PC-9 (cell line): Measurements from ENCODE around the gene TNP1. TPM values are rescaled to one million over a fixed set of nuclear protein-coding genes. Genes with fewer than 3 reads are reported as not detected.

ENCODE experiments used
- BruUV-seq: library from RNA; stranded (reverse); fragments of 400-500 nt; replicated peaks from 2 replicates; lab custom pipeline; 2021; lab: Mats Ljungman, UMichigan
- CTCF ChIA-PET: fragments of 300-600 bp; sonication (Branson Sonifier 250); formaldehyde crosslinking; loops from one replicate; lab custom pipeline; 2022; ENCODE audit warnings: antibody characterized with exemption; lab: Charles Lee
- POLR2A ChIA-PET: fragments of 300-600 bp; sonication (Branson Sonifier 250); formaldehyde crosslinking; loops from one replicate; lab custom pipeline; 2022; ENCODE audit warnings: antibody characterized with exemption; ENCODE audit not compliant: unreplicated experiment; lab: Charles Lee
- DNase-seq, 2 experiments: peaks; one replicate each; pipeline versions ENCODE4 v3.0.0 to v3.0.0-alpha.2; 2015 to 2022; ENCODE audit warnings: mixed read lengths in 1 of 2
- H2AFZ ChIP-seq: fragments of 200-600 bp; sonication (generic); 2 replicates; pipeline ENCODE4 v1.8.1; 2017; ENCODE audit warnings: antibody characterized with exemption
- H3F3A ChIP-seq: fragments of 200-600 bp; sonication (generic); 2 replicates; pipeline ENCODE4 v1.8.1; 2017; ENCODE audit warnings: antibody characterized with exemption, mild to moderate bottlenecking, low read depth; ENCODE audit not compliant: insufficient read depth
- H3K27ac ChIP-seq: fragments of 200-600 bp; sonication (generic); 2 replicates; pipeline ENCODE4 v1.6.1; 2016; ENCODE audit warnings: mixed run types
- H3K27me3 ChIP-seq: fragments of 200-600 bp; sonication (generic); 2 replicates; pipeline ENCODE4 v1.6.1; 2016; ENCODE audit warnings: low read depth, mixed run types; ENCODE audit not compliant: insufficient read depth
- H3K36me3 ChIP-seq: fragments of 200-600 bp; sonication (generic); 2 replicates; pipeline ENCODE4 v1.6.1; 2016; ENCODE audit warnings: low read depth, mixed run types
- H3K4me1 ChIP-seq: fragments of 200-600 bp; sonication (generic); replicated peaks from 2 replicates; pipeline ENCODE4 v1.6.1; 2016; ENCODE audit warnings: mixed run types; ENCODE audit not compliant: insufficient read depth
- H3K4me2 ChIP-seq: fragments of 200-600 bp; sonication (generic); 2 replicates; pipeline ENCODE4 v1.6.1; 2017; ENCODE audit warnings: mixed run types
- H3K4me3 ChIP-seq: fragments of 200-600 bp; sonication (generic); 2 replicates; pipeline ENCODE4 v1.6.1; 2016; ENCODE audit warnings: mixed run types
- H3K79me2 ChIP-seq: fragments of 200-600 bp; sonication (generic); 2 replicates; pipeline ENCODE4 v1.6.1; 2017; ENCODE audit warnings: low read depth, mixed run types
- H3K9me2 ChIP-seq: fragments of 200-600 bp; sonication (generic); 2 replicates; pipeline ENCODE4 v1.8.1; 2017; ENCODE audit warnings: mild to moderate bottlenecking; ENCODE audit not compliant: insufficient read depth
- H3K9me3 ChIP-seq: fragments of 200-600 bp; sonication (generic); 2 replicates; pipeline ENCODE4 v1.8.1; 2016; ENCODE audit warnings: low read depth; ENCODE audit not compliant: insufficient read depth
- H4K20me1 ChIP-seq: fragments of 200-600 bp; sonication (generic); 2 replicates; pipeline ENCODE4 v1.8.1; 2017; ENCODE audit not compliant: insufficient read depth
- CTCF ChIP-seq: fragments of 200-600 bp; sonication (generic); conservative IDR thresholded peaks from 2 replicates; pipeline ENCODE4 v1.6.1; 2017; ENCODE audit warnings: mixed run types, antibody characterized with exemption, mild to moderate bottlenecking, moderate library complexity
- EZH2 ChIP-seq: fragments of 200-600 bp; sonication (generic); IDR thresholded peaks from 2 replicates; pipeline ENCODE4 v1.8.0; 2017; ENCODE audit warnings: antibody characterized with exemption, low read depth
- intact Hi-C: fragments of 100-400 bp; cut with micrococcal nuclease; formaldehyde crosslinking; loops from one replicate; pipeline ENCODE4 v1.10.0; 2022; ENCODE audit not compliant: unreplicated experiment
- total RNA-seq: library from RNA; stranded (reverse); gene quantifications from 2 replicates; pipeline ENCODE4 v1.2.3, GENCODE V29; 2021

TNP1 gene
- total RNA-seq, 1 experiment from 2014 or later, result not detected

- Histone ChIP-seq H2AFZ (no peak overlapping the region), H3K9me2 (no peaks in the 10 kb centered on the region), H3K9me3 (no peaks in the 10 kb centered on the region), H3K4me3 (no peak overlapping the region), H4K20me1 (no peaks in the 10 kb centered on the region), H3K36me3 (no peaks in the 10 kb centered on the region), H3K27ac (no peak overlapping the region), H3K79me2 (no peaks in the 10 kb centered on the region), H3F3A (no peaks in the 10 kb centered on the region), H3K27me3 (no peaks in the 10 kb centered on the region), H3K4me2 (no peak overlapping the region), H3K4me1 (no peaks in the 10 kb centered on the region)
- intact Hi-C loops, result no loop called here
- POLR2A ChIA-PET, result no interaction called here
- no TSS peak for BruUV-seq
- no peak for DNase-seq
- no peak for TF ChIP-seq EZH2
- no peak for TF ChIP-seq CTCF
- CTCF ChIA-PET, result no interaction called here
Observed at GRCh38 chr2:216890138-216890537, 30.3 kb upstream of the TNP1 start.

GRCh38 chr2:216888887-216889622, 29.2 kb upstream of the TNP1 start:
- no TSS peak for BruUV-seq
- intact Hi-C loops, result no loop called here

GRCh38 chr2:216888081-216888480, 28.2 kb upstream of the TNP1 start:
- Histone ChIP-seq H4K20me1 (no peaks in the 10 kb centered on the region), H3K9me2 (no peaks in the 10 kb centered on the region), H3K4me3 (no peak overlapping the region), H3K27me3 (no peaks in the 10 kb centered on the region), H3F3A (no peaks in the 10 kb centered on the region), H3K36me3 (no peaks in the 10 kb centered on the region), H3K4me2 (no peak overlapping the region), H3K9me3 (no peaks in the 10 kb centered on the region), H3K4me1 (no peaks in the 10 kb centered on the region), H3K79me2 (no peaks in the 10 kb centered on the region), H2AFZ (no peak overlapping the region), H3K27ac (no peak overlapping the region)
- TF ChIP-seq EZH2, result no peak
- TF ChIP-seq CTCF, result no peak
- no peak for DNase-seq
- ChIA-PET POLR2A (no interaction called here), CTCF (no interaction called here)
- BruUV-seq, result no TSS peak
- intact Hi-C loops, result no loop called here

More at GRCh38 chr2:216888887-216889622, 29.2 kb upstream of the TNP1 start:
- Histone ChIP-seq H2AFZ (no peak overlapping the region), H3K27ac (no peak overlapping the region), H3K9me3 (no peaks in the 10 kb centered on the region), H4K20me1 (no peaks in the 10 kb centered on the region), H3K4me3 (no peak overlapping the region), H3K79me2 (no peaks in the 10 kb centered on the region), H3K36me3 (no peaks in the 10 kb centered on the region), H3F3A (no peaks in the 10 kb centered on the region), H3K27me3 (no peaks in the 10 kb centered on the region), H3K4me1 (no peaks in the 10 kb centered on the region), H3K9me2 (no peaks in the 10 kb centered on the region), H3K4me2 (no peak overlapping the region)
- ChIA-PET POLR2A (no interaction called here), CTCF (interaction anchor here (0.5 kb wide), 1 partner anchor 952 kb away, joined by 3 read pairs; no protein-coding TSS in a partner anchor)
- TF ChIP-seq CTCF (no peak), EZH2 (no peak)
- DNase-seq, result no peak
